Colon (tissue), 2 donors: ENCODE measurements around the gene SRC.

Experiments used
- FAIRE-seq: peaks from 2 replicates; lab custom pipeline; 2012; peaks lifted over from hg19 to GRCh38; lab: Jason Lieb, UNC
- donor health status: control.
- donor health status: control.

Gene SRC

DNA sequence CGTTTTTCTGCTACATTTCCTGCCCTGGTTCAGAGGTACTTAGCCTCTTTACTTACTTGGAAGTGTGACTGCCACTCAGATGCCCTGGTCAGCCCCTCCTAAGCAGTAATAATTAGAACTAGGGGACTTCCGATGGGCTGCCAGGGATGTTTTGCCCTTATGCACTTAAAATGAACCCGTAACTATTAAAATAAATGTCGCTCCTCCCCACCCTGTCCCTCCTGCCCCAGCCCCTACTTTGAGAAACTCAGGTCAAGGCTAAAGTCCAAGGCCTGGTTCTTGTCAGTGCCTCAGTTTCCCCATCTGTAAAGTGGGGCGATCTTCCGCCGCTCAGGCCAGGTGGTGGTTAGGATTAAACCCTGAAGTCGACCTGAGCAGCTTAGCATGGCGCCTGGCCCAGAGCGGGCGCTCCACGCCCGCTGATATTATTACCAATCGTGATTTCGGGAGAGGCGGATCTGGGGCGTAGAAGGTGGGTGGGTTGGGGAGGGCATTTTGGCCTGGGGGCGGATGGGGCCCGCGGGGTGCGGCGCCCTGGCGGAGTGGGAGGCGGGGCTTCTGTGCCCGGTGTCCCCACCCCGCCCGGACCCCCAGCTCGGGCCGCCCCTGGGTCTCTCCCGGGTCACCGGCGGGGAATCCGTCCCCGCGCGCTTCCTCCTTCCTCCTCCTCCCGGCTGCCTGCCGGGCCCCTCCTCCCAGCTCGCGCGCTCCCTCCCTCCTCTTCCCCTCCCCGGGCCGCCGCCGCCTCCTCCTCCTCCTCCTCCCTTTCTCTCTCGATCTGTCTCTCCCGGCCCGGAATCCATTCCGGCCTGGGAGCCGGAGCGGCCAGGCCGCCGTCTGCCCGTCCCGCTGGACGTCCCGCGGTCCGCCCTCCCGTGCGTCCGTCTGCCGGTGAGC, at the start of gene SRC:
Gene SRC (plus strand): TSS at position 802 of the 897 bp plus-strand sequence. CDS start 38,014 bp downstream, outside the sequence.
- FAIRE-seq = no peak

DNA sequence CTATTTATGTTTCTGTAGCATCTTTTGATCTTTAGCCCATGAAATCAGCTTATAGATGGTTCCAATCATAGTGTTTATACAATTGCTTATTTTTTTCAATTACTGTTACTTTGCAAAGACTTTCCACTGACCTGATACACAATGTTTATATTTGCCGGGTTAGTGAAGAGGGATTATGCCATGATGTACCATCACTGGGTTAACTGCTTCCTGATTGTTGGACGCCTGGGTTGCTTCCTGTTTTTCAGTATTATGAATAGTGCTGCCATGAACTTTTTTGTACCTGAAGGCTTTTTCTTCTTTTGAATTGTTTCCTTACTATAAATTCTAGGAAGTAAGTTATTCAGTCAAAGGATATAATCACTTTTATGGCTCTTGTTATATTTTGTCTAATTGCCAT, 49.6 kb upstream of the SRC start:
- no peak for FAIRE-seq

DNA sequence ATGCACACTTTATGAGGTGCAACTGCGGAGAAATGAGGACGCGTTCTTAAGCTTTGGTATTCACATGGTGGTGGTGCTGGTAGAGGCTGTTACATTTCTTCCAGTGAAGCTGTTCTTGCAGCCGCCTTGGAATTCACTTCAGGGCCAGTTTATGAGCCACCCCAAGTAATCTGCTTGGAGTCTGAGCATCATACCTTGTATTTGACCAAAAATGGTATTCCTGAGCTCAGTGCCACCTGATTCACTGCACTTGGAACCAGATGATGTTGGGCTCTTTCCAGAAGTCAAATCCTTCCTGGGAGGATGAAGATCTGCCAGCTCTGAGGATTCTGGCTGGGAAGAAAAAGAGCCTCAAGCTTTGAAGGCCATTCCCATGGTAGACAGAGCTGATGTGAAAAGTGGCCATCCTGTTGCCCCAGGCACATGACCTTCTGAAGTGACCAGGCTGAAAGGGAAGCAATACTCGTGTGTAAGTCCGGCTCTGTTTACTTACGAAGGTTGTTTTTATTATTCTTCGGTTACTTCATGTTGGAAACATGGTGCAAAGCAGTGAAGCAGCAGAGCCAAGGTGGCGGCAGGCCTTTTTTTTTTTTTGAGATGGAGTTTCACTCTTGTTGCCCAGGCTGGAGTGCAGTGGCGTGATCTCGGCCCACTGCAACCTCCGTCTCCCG, 48.7 kb upstream of the SRC start:
- FAIRE-seq = no peak

DNA sequence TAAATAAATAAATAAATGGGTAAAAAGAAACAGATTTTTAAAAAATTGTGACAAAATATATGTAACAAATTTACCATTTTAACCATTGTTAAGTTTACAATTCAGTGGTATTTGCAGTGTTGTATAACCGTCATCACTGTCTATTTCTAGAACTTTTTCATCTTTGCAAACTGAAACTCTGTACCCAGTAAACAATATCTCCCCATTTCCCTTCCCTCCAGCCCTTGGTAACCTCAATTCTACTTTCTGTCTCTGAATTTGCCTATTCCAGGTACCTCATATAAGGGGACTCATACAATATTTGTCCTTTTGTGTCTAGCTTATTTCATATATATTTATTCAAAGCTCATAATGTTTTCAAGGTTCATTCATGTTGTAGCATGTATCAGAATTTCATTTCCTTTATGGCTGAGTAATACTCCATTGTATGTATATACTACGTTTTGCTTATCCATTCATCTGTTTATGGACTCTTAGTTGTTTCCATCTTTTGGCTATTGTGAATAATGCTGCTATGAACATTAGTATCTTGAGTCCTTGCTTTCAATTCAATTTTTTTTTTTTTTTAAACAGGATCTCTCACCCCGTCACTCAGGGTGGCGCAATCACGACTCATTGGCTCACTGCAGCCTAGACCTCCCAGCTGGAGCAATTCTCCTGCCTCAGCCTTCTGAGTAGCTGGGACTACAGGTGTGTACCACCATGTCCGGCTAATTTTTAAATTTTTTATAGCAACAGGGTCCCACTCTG, 47.6 kb upstream of the SRC start:
- no peak for FAIRE-seq

DNA sequence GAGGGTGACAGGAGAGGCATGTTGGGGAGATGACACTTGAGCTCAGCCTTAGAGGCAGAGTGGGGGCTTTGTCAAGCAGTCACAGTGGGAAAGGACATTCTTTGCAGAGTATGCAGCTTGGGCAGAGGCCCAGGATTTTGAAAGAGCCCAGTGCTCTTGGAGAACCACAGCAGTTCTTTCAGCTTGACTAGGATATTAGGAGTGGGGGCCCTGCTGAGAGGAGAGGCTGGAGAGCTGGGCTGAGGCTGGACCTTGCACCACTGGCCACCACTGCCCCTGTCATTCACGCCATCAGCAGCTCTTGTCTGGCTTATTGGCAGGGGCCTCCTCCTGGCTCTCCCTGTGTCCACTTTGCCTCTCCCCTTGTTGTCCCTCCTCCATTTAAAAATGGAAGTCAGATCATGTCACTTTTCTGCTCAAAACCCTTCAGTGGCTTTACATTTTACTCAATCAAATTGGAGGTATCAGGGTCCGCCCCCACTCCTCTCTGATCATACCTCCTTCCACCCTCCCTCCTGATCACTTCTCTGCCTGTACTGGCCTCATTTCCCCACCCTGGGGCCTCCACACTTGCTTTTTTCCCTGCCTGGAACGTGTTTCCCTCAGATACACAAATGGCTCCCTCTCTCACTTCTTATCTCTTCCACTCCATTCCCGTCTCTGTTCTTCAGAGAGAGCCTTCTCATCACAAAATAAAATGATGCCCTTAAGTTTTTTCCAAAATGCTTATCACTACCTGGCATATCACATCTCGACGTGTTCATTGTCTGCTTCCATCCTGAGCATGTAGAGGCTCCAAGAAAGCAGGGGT, 46.0 kb upstream of the SRC start:
- no peak for FAIRE-seq

DNA sequence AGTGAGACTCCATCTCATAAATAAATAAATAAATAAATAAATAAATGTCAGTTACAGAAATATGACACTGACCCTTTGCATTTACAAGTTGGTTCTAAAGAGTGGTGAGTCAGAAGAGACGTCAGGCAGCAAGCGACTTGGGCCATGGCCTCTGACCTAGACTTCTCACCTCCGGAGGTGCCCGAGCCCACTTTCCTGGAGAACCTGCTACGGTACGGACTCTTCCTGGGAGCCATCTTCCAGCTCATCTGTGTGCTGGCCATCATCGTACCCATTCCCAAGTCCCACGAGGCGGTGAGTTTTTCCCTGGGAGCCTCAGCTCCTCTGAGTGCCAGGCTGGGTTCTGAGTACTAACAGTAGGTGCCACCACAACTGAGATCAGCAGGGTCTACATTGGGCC, 44.8 kb upstream of the SRC start:
- FAIRE-seq = no peak

DNA sequence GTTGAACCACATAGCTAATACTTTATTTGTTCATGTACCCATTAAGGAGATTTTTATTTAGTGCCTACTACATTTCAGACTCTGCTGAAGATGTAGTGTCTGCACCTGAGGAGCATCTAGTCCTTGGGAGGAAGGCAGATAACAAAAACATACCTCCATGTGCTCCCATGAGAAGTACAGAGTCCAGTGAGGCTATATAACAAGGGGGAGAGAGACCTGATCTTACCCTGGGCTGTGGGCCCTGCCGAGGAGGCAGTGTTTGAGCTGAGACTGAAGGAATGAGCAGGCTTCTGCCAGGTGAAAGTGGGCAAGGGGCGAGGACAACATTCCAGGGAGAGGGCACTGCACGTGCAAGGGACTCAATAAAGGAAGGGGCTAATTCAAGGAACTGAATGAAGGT, 44.4 kb upstream of the SRC start:
- FAIRE-seq = no peak

DNA sequence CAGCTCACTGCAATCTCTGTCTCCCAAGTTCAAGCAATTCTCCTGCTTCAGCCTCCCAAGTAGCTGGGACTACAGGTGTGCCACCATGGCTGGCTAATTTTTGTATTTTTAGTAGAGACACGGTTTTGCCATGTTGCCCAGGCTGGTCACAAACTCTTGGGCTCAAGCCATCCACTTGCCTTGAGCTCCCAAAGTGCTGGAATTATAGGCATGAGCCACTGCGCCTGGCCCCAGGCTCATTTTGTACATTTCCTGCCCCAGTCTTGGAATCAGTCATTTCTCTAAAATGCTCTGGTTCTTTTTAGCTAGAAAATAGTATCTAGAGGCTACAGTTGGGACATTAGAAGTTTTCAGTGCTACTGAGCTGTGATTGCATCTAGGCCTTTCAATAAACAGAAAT, 43.0 kb upstream of the SRC start:
- no peak for FAIRE-seq

DNA sequence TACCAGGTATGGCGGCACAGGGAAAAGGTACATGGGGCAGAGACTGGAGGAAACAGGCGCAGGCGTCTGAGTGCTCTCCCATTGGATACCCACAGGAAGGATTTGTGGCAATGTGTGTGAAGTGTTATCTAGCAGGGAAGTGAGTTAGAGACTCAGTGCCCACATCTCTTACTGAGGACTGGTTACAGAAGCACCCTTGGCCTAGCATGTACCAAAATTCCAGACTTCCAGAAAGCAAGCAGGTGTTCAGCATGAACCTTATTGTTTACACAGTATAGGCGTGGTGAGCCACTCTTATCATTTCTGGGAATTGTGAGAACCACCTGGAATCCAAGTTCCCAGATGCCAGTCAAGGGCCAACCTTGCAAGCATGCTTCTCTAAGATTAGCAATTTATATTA, 42.3 kb upstream of the SRC start:
- no peak for FAIRE-seq

DNA sequence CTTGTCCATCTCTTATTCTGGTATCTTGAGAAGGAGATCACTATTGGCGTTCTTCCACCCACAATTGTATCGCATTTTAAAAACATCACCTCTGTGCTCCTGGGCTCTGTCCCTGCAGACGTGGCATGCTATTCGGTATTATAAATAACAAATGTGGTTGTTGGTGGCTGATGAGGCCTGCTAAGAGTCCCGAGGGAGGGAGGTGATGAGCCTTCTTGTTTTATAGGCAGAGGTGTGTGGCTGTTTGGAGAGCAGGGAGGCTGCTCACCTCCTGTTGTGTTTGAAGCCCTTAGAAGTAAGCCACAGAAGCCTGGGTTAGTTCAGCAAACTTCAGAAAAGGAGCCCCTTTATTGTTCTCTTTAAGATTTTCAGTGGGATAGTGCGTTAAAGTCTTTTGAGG, 40.9 kb upstream of the SRC start:
- no peak for FAIRE-seq

DNA sequence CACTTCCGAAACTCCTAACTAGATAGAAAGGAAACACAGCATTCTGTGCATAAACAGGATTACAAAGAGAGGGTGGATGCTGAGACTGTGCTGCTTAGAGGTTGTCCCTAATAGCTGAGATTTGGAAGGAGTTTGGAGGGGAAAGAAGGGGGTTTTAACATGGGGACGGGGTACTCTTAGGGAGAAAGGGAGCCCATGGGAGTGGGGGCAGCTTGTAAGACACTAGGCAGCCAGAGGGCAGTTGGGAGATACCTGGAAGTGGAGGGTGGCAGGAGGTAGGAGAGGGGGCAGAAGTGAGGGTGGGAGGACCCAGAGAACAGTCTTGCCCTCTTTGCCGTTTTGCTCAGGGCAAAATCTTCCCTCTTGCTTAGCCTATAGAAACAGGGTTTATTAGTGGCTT, 40.1 kb upstream of the SRC start:
- no peak for FAIRE-seq

DNA sequence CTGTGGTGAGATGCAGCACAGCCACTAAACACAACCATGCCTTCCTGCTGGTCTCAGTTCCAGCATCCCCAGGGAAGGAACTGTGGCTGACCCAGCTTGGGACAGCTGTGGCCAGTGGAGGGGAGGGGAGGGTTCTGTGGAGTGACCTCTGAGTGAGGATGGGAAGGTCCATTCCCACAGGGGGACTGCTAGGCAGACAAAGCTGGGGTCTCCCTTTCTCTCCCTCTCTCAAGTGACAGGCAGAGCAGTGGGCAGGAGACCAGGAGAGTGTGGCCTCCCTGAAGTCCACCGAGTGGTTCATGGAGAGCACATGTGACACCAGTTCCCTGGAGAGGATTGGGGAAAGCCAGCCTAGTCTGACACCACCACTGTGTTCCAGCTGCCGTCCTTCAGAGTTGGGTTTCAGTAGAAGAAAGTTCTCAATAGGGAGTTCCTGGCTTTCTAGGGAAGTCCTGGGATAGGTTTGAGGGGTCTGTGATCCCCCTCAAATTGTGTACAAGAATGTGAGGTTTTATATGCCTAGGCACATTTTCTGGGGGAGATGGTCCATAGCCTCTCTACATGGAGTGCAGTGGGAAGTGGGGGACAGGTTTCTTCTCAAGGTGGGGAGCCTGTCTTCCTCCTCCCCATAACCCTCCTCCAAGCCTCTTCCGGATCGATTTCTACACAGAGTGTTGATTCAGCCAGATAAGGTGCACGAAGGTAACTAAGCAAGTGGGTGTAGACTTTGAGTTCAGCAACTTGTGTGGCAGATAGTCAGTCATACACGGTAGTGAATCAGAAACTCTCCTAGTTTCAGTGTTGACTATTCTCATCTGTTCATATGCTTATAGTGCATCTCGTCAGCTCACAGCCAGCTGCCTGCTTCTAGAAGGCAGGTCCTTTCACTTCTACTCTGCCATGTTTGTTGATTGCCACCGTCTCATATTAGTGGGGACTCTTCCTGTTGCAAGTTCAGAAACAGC, 37.6 kb upstream of the SRC start:
- FAIRE-seq = no peak

DNA sequence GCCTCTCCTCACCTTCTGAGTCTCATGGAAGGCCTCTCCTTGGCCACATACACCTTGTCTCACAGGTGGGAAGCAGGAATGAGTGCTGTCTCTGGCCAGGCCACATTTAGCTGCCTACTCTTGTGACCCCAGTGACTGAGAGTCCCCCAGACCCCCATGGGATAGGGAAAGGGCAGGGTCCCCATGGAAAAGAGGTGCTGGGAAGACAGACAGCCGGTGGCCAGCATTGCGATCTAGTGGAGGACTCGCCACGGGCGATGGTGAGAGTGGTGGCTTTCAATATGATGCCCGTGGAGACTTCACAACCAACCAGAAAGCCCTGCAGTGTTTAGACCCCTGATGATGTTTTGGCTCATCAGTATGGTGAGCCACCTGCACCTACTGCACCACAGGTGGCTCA, 36.6 kb upstream of the SRC start:
- no peak for FAIRE-seq

DNA sequence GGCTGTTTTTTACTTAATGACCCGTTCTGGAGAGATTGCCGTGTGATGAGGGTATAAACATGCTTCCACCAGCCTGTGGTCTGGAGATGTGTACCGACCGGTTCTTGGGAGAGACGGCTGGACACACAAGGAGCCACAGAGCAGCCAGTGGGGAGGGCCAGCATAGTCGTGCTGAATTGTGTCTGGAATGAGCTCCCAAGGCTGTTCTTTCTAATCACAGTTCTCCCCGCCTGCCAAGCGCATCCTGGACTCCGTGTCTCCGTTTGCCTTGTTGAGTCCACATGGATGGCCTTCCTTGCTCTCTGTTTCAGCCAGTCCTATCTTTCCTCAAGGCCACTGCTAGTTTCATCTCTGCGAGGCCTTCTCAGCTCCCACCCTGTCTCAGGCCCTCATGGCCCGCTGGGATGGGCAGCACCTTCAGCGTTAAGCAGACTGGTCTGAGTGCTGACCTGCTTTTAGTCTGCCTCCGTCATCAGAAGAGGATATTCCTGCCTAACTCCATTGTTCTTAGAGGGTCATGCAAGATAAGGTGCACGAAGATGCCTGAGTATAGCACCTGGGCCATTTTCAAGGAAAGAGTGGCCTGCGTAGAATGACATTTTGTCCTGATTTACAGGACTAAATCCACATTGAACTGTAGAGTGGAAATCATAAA, 35.9 kb upstream of the SRC start:
- no peak for FAIRE-seq

DNA sequence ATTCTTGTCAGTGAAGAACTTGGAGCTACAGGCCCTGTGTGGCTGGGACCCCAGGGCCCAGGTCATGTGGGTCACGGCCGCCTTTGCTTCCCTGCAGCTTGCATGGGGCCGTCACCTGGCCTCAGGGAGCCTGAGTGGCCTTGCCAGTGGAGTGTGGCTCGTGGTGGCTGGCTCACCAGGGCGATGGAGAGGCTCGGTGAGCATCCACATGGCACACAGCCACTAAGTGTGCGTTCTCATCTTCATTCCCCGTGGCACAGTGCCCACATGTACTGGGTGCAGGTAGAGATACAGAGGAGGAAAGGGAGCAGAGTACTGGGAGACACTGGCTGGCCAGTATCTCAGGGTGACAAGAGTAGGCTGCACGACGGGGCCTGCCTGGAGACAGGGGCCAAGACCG, 35.0 kb upstream of the SRC start:
- FAIRE-seq = no peak

DNA sequence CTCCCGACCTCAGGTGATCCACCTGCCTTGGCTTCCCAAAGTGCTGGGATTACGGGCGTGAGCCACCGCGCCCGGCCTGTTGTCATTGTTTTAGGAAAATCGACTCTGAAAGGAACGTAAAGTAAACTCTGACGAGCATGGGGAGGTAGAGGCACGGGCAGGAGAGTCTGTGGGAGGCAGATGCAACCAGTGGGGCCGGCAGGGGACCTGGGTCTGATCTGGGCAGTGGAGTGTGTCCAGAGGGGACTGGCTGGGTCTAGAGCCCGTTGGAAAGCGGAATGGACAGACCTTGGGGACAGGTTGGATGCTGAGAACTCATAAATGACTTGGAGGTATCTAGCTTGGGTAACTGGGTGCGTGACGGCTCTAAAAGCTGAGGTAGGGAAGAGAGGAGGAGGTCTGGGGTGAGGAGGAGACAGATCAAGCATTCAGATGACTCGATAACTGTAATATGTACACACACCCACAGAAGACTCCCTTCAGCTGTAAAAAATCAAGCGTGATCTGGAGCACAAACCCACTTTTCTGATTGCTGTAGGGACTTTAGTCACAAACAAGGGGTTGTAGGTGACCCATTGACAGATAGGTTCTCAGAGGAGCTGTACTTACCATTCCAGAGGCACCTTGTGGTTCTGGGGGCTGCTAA, 34.1 kb upstream of the SRC start:
- FAIRE-seq = no peak

DNA sequence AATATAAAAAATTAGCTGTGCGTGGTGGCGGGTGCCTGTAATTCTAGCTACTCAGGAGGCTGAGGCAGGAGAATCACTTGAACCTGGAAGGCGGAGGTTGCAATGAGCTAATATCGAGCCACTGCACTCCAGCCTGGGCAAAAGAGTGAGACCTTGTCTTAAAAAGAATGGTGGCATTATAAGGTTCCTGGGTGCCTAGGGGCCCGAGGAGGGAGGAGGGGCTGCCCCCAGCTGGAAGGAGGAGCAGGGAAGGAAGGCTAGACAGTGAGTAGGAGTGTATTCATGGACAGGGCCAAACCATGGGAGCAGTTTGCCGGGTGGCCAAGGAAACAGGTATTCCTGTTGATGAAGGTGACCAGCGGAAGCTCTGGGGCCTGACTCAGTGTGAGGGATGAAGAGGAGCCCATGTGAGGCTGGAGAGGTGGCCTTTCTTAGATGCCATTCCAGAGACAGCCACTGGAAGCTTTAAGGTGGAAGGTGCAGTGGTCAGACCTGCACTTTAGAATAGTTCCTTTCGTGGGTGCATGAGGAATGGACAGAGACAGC, 32.3 kb upstream of the SRC start:
- no peak for FAIRE-seq

DNA sequence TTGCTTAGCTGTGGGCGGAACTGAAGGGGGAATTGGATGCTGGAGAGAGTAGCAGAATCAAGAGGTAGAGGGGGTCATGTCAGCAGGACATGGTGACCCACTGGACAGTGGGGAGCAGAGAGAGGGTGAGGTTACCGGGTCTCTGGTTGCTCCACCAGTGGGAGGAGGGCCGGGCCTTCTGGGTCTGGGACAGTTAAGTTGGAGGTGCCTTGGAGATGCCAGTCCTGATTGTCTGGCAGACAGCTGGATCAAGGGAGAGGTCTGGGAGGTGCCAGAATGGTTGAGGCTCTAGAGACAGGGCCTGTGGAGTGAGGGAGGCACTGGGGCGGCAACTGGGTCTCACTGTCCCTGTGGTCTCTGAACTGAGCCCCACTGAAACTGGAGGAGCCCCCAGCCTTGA, 31.8 kb upstream of the SRC start:
- no peak for FAIRE-seq

DNA sequence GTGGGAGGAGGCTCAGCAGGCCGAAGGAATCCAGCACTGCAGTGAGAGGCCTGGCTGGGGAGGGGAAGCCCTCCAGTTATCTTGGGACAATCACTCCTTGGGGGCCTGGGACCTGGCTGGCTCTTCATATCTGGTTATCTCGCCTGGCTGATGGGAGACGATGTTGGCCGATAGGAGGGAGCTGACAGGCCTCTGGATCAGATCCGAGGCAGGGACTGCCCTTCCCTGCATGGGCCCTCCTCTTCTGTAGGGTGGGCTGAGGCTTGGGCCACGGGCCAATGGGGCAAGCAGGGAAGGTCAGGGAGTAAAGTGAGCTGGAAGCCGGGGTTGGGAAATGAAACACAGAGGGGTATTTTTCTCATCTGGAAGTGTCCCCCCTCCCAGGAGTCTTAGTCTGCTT, 31.3 kb upstream of the SRC start:
- FAIRE-seq = no peak

DNA sequence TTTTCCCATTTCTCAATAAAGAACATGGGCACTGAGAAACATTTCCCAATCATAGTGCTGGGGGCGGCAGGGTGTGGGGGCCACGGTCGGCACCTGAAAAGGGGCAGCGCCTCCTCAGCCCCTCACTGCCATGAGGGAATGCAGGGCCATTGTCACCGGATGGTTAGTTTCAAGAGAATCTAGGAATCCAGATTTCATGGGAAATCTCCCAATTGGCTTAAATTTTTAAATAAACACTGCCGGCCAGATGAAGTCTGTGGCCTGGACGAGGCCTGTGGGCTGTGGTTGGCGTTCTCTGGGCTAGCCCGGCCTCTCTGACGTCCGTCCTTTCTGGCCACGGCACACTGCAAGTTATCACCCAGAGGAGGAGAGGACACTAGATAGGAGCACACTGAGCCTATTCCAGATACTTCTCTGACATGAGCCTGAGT, 30.9 kb upstream of the SRC start:
- no peak for FAIRE-seq
